HG03280 (cell line): ENCODE results near the gene HPCAL4.

Experiments
- ATAC-seq: cut with Tn5 transposase; IDR thresholded peaks from one replicate; pipeline ENCODE4 v1.9.1; 2021; ENCODE audit warnings: mild to moderate bottlenecking, moderate library complexity; ENCODE audit not compliant: unreplicated experiment

The HPCAL4 gene

GRCh38 chr1:39631361-39632322, 59.6 kb downstream of the HPCAL4 start:
- ATAC-seq, result no peak

GRCh38 chr1:39628807-39629350, 62.4 kb downstream of the HPCAL4 start:
- ATAC-seq, result no peak
